Muscle layer of duodenum (tissue), 2 donors: ENCODE measurements around the gene EVX1.

Experiments used
- H3K27ac ChIP-seq: one replicate; pipeline ENCODE4 v1.7.0; 2013; ENCODE audit warnings: mild to moderate bottlenecking, low read length
- H3K27me3 ChIP-seq: one replicate; pipeline ENCODE4 v1.7.0; 2013; ENCODE audit warnings: low read depth, mild to moderate bottlenecking, control low read depth, low read length
- H3K36me3 ChIP-seq, 2 donors: one replicate each; pipeline ENCODE4 v1.7.0; 2013; ENCODE audit warnings: low read length in 2 of 2, control low read depth in 1 of 2, mild to moderate bottlenecking in 1 of 2; ENCODE audit not compliant: insufficient read depth in 2 of 2, control insufficient read depth in 1 of 2
- H3K4me1 ChIP-seq, 2 donors: one replicate each; pipeline ENCODE4 v1.7.0; 2013; ENCODE audit warnings: low read length in 2 of 2, mild to moderate bottlenecking in 2 of 2, control low read depth in 1 of 2, moderate library complexity in 1 of 2; ENCODE audit not compliant: insufficient read depth in 2 of 2, control insufficient read depth in 1 of 2
- H3K4me3 ChIP-seq, 2 donors: one replicate each; pipeline ENCODE4 v1.7.0; 2013; ENCODE audit warnings: low read length in 2 of 2, low read depth in 1 of 2, mild to moderate bottlenecking in 1 of 2
- H3K9me3 ChIP-seq, 2 donors: one replicate each; pipeline ENCODE4 v1.7.0; 2013; ENCODE audit warnings: low read length in 2 of 2, control low read depth in 1 of 2, mild to moderate bottlenecking in 1 of 2; ENCODE audit not compliant: control insufficient read depth in 1 of 2
- donor health status: healthy.

EVX1 gene

GRCh38 chr7:27248427-27248806 is 5.8 kb downstream of the EVX1 start:
- Histone ChIP-seq H3K9me3 (no peaks in the 10 kb centered on the region), H3K36me3 (no peaks in the 10 kb centered on the region), H3K27me3 (peaks cover 100% of the 10 kb centered on the region), H3K4me3 (no peak overlapping the region), H3K4me1 (peaks cover 0 to 46% of the 10 kb centered on the region in 2 donors), H3K27ac (no peak overlapping the region)

- peaks cover 100% of the 10 kb centered on the region for H3K27me3 ChIP-seq
Observed at GRCh38 chr7:27248911-27249723, 6.5 kb downstream of the EVX1 start.

GRCh38 chr7:27249724-27250556 is 7.3 kb downstream of the EVX1 start:
- H3K27ac ChIP-seq = no peak overlapping the region
- no peaks in the 10 kb centered on the region for H3K36me3 ChIP-seq
- H3K9me3 ChIP-seq = no peaks in the 10 kb centered on the region
- peaks cover 96% of the 10 kb centered on the region for H3K27me3 ChIP-seq
- H3K4me3 ChIP-seq = no peak overlapping the region
- H3K4me1 ChIP-seq = peaks cover 0 to 33% of the 10 kb centered on the region in 2 donors

More at GRCh38 chr7:27248911-27249723, 6.5 kb downstream of the EVX1 start:
- Histone ChIP-seq H3K4me3 (no peak overlapping the region), H3K27ac (no peak overlapping the region), H3K4me1 (peaks cover 0 to 39% of the 10 kb centered on the region in 2 donors), H3K9me3 (no peaks in the 10 kb centered on the region), H3K36me3 (no peaks in the 10 kb centered on the region)

GRCh38 chr7:27250557-27251070 is 8.0 kb downstream of the EVX1 start:
- Histone ChIP-seq H3K9me3 (no peaks in the 10 kb centered on the region), H3K36me3 (no peaks in the 10 kb centered on the region), H3K27me3 (peaks cover 89% of the 10 kb centered on the region), H3K4me1 (peaks cover 0 to 26% of the 10 kb centered on the region in 2 donors), H3K27ac (no peak overlapping the region), H3K4me3 (no peak overlapping the region)

GRCh38 chr7:27251136-27251651 is 8.6 kb downstream of the EVX1 start:
- Histone ChIP-seq H3K9me3 (no peaks in the 10 kb centered on the region), H3K4me1 (peaks cover 0 to 21% of the 10 kb centered on the region in 2 donors), H3K36me3 (no peaks in the 10 kb centered on the region), H3K27me3 (peaks cover 83% of the 10 kb centered on the region), H3K4me3 (peak overlapping the region; percentile 30 to 37), H3K27ac (no peak overlapping the region)

GRCh38 chr7:27251652-27252590 is 9.3 kb downstream of the EVX1 start:
- H3K27me3 ChIP-seq = peaks cover 76% of the 10 kb centered on the region
- H3K4me3 ChIP-seq = peak overlapping the region in 1 of 2 donors; percentile 30

GRCh38 chr7:27254625-27255024 is 12.0 kb downstream of the EVX1 start:
- Histone ChIP-seq H3K27ac (no peak overlapping the region), H3K4me3 (no peak overlapping the region), H3K27me3 (peaks cover 49% of the 10 kb centered on the region), H3K9me3 (no peaks in the 10 kb centered on the region), H3K36me3 (no peaks in the 10 kb centered on the region), H3K4me1 (peaks cover 0 to 12% of the 10 kb centered on the region in 2 donors)

More at GRCh38 chr7:27251652-27252590, 9.3 kb downstream of the EVX1 start:
- Histone ChIP-seq H3K9me3 (no peaks in the 10 kb centered on the region), H3K36me3 (no peaks in the 10 kb centered on the region), H3K4me1 (peaks cover 0 to 17% of the 10 kb centered on the region in 2 donors), H3K27ac (no peak overlapping the region)

- Histone ChIP-seq H3K4me3 (no peak overlapping the region), H3K27ac (no peak overlapping the region), H3K36me3 (no peaks in the 10 kb centered on the region), H3K9me3 (no peaks in the 10 kb centered on the region), H3K27me3 (no peaks in the 10 kb centered on the region), H3K4me1 (no peaks in the 10 kb centered on the region)
Observed at GRCh38 chr7:27260211-27260610, 17.6 kb downstream of the EVX1 start.

- Histone ChIP-seq H3K4me3 (no peak overlapping the region), H3K9me3 (no peaks in the 10 kb centered on the region), H3K27ac (no peak overlapping the region), H3K36me3 (no peaks in the 10 kb centered on the region), H3K4me1 (no peaks in the 10 kb centered on the region), H3K27me3 (no peaks in the 10 kb centered on the region)
Observed at GRCh38 chr7:27262121-27262520, 19.5 kb downstream of the EVX1 start.

- Histone ChIP-seq H3K4me1 (no peaks in the 10 kb centered on the region), H3K9me3 (peaks cover 0 to under 1% of the 10 kb centered on the region in 2 donors), H3K27me3 (no peaks in the 10 kb centered on the region), H3K27ac (no peak overlapping the region), H3K36me3 (no peaks in the 10 kb centered on the region), H3K4me3 (no peak overlapping the region)
Observed at GRCh38 chr7:27263781-27264180, 21.2 kb downstream of the EVX1 start.
